Stomach (tissue), 9 donors: ENCODE data around the gene HCFC1. TPM values are rescaled to one million over a fixed set of nuclear protein-coding genes. Genes with fewer than 3 reads are reported as not detected.

Experiments
- DNase-seq, 2 donors: peaks; one replicate each; pipeline versions ENCODE4 v3.0.0 to v3.0.0-alpha.2; 2013 to 2019
- H3K27ac ChIP-seq, 5 donors: fragments of 200-600 bp in 4 of 5; sonication (generic) in 4 of 5; one replicate each; pipeline ENCODE4 v1.5.1; 2013 to 2019; ENCODE audit warnings: mild to moderate bottlenecking in 1 of 5, moderate library complexity in 1 of 5
- H3K27me3 ChIP-seq, 3 donors: fragments of 200-600 bp; sonication (generic); one replicate each; pipeline ENCODE4 v1.5.1; 2017 to 2019; ENCODE audit warnings: mixed run types in 1 of 3
- H3K36me3 ChIP-seq, 4 donors: fragments of 200-600 bp; sonication (generic); 1 replicate in 3 of 4; 2 replicates in 1 of 4; pipeline ENCODE4 v1.5.1; 2016 to 2019
- H3K4me1 ChIP-seq, 4 donors: fragments of 200-600 bp; sonication (generic); one replicate each; pipeline ENCODE4 v1.5.1; 2016 to 2019
- H3K4me3 ChIP-seq, 4 donors: fragments of 200-600 bp; sonication (generic) in 3 of 4; one replicate each; pipeline ENCODE4 v1.5.1; 2016 to 2019; ENCODE audit warnings: mild to moderate bottlenecking in 1 of 4
- H3K9me3 ChIP-seq, 4 donors: fragments of 200-600 bp; sonication (generic); one replicate each; pipeline ENCODE4 v1.5.1; 2016 to 2019
- EP300 ChIP-seq: sonication (generic); formaldehyde crosslinking; IDR thresholded peaks from one replicate; pipeline ENCODE4 v1.6.1; 2017; ENCODE audit warnings: antibody characterized with exemption
- POLR2A ChIP-seq, 4 donors: fragments of 450-650 bp; IDR thresholded peaks; one replicate each; pipeline ENCODE4 v1.6.1; 2016; ENCODE audit warnings: antibody characterized with exemption in 4 of 4, control low read depth in 2 of 4, mild to moderate bottlenecking in 1 of 4, moderate library complexity in 1 of 4
- POLR2AphosphoS5 ChIP-seq, 3 donors: sonication (generic); formaldehyde crosslinking; IDR thresholded peaks; one replicate each; pipeline ENCODE4 v1.6.1; 2016; ENCODE audit warnings: antibody characterized with exemption in 3 of 3
- WGBS, 5 donors: extraction: QIAGEN DNeasy Blood & Tissue Kit in 3 of 5; methylation state at CpG; one replicate each; pipeline versions ENCODE4 v1.1.5 to v1.1.7; 2013 to 2018; 5-methylcytosine and 5-hydroxymethylcytosine counted together
- intact Hi-C: fragments of 100-400 bp; cut with DNase I; formaldehyde crosslinking; loops from one replicate; pipeline ENCODE4 v1.15.1; 2023; ENCODE audit warnings: low total_unique reads
- polyA plus RNA-seq, 3 donors: library from polyadenylated mRNA; stranded (reverse); fragments of 200-250 nt; gene quantifications; one replicate each; pipeline ENCODE4 v1.2.3, GENCODE V29; 2013
- total RNA-seq, 5 donors: library from RNA; depleted of rRNA; stranded (reverse); fragments of >200 nt; gene quantifications; one replicate each; pipeline versions ENCODE4 v1.1.0 to v1.2.3, GENCODE V29; 2014 to 2016
- TF ChIP-seq, protein P1 (sequence below), 7 experiments: fragments of 450-650 bp in 4 of 7; fragments of 200-600 bp in 3 of 7; sonication (generic) in 3 of 7; IDR thresholded peaks; one replicate each; pipeline ENCODE4 v1.5.1; 2016 to 2019; ENCODE audit warnings: antibody characterized with exemption in 7 of 7, control low read depth in 2 of 7, mild to moderate bottlenecking in 1 of 7
- donor health status: healthy with polysubstance abuse.
- donor health status: Bipolar disorder and iron deficiency.
- donor health status: healthy.

The HCFC1 gene
- total and polyA plus RNA-seq, 8 donors: 9.0 to 61.6 (median 17.8) TPM

DNA sequence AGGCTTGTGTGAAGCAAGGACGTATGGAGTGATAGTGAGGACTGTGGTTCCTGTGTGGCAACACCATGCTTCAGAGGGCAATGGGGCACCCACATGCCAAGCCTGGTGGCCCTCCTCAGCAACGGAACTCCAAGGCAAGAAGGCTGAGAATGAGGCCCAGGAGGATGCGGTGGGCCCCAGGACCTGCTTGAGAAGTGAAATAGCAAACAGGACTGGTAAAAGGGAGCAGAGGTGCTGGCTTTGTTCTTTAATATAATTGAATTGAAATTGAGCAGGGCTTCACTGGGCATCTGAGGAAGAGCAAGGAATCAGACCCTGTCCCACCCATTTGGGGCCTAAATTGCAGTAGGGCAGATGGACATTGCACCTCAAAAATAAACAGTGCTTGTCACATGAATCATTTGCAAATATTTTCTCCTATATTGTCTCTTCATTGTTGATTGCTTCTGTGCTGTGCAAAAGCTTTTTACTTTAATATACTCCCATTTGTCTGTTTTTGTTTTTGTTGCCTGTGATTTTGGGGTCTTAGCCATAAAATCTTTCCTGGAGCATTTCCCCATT is 3.2 kb upstream of the HCFC1 start:
- peak overlapping the region in 1 of 4 donors; percentile 90 for H3K4me3 ChIP-seq
- intact Hi-C loops: no loop called here
- TF ChIP-seq POLR2A (IDR thresholded peaks at IDR 0.05) (no peak), POLR2AphosphoS5 (IDR thresholded peaks at IDR 0.05) (no peak), EP300 (no peak)
- TF ChIP-seq, protein P1, sequence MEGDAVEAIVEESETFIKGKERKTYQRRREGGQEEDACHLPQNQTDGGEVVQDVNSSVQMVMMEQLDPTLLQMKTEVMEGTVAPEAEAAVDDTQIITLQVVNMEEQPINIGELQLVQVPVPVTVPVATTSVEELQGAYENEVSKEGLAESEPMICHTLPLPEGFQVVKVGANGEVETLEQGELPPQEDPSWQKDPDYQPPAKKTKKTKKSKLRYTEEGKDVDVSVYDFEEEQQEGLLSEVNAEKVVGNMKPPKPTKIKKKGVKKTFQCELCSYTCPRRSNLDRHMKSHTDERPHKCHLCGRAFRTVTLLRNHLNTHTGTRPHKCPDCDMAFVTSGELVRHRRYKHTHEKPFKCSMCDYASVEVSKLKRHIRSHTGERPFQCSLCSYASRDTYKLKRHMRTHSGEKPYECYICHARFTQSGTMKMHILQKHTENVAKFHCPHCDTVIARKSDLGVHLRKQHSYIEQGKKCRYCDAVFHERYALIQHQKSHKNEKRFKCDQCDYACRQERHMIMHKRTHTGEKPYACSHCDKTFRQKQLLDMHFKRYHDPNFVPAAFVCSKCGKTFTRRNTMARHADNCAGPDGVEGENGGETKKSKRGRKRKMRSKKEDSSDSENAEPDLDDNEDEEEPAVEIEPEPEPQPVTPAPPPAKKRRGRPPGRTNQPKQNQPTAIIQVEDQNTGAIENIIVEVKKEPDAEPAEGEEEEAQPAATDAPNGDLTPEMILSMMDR (IDR thresholded peaks at IDR 0.05): no peak
- no peaks in the 10 kb centered on the region for H3K36me3 ChIP-seq
- no peaks in the 10 kb centered on the region for H3K27me3 ChIP-seq
- DNase-seq: peak in 1 of 2 donors; percentile 12
- H3K4me1 ChIP-seq: peaks cover 11 to 27% (median 20%) of the 10 kb centered on the region in 4 donors
- H3K27ac ChIP-seq: peak overlapping the region; percentile 1 to 99 (median 99)
- H3K9me3 ChIP-seq: no peaks in the 10 kb centered on the region
- whole genome bisulfite sequencing, 5 donors: 66 to 77% (median 72%) methylated on average over 3 of the region's 3 CpGs

DNA sequence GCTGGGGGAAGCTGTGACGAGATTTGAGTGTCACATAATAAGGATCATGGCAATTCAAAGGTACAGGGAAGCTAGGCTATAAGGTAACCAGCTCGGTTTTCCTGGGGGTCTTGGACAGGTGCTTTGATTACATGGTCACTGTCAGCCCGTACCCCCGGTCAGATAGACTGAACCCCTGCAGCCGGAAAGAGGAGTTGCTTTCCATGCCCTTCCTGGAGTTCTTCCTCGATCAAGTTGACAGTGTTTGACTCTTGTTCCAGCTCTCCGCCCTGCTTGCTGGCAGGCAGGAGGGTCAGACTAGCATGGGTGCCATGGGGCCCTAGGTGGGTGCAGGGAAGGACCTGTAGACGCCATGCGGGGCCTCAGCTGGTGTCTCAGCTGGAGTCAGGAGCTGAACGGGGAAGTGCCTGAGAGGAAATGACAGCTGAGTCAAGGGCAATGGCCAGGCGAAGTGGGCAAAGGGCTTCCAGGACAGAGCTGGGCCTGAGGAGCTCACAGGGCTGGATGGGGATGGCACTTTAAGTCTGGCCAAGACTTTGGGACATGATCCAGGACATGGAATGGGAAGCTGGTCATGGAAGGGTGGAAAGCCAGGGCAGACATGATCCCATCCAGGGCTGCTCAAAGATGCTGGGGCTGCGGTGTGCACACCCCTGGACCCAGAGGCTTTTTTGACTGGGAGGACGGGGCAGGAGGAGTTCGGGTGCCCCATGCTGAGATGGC is 2.5 kb upstream of the HCFC1 start:
- Histone ChIP-seq H3K27me3 (no peaks in the 10 kb centered on the region), H3K27ac (peak overlapping the region; percentile 52 to 99 (median 99)), H3K4me1 (peaks cover 14 to 33% (median 26%) of the 10 kb centered on the region in 4 donors), H3K9me3 (no peaks in the 10 kb centered on the region), H3K4me3 (peak overlapping the region in 3 of 4 donors; percentile 77 to 90 (median 88)), H3K36me3 (no peaks in the 10 kb centered on the region)
- no peak for TF ChIP-seq EP300
- TF ChIP-seq, protein P1 (IDR thresholded peaks at IDR 0.05): no peak
- no peak for TF ChIP-seq POLR2A (IDR thresholded peaks at IDR 0.05)
- TF ChIP-seq POLR2AphosphoS5 (IDR thresholded peaks at IDR 0.05): no peak
- DNase-seq: peak in 1 of 2 donors; percentile 33
- intact Hi-C loops: no loop called here
- 55 to 65% (median 60%) methylated on average over 9 to 14 of the region's 14 CpGs for WGBS, 5 donors

DNA sequence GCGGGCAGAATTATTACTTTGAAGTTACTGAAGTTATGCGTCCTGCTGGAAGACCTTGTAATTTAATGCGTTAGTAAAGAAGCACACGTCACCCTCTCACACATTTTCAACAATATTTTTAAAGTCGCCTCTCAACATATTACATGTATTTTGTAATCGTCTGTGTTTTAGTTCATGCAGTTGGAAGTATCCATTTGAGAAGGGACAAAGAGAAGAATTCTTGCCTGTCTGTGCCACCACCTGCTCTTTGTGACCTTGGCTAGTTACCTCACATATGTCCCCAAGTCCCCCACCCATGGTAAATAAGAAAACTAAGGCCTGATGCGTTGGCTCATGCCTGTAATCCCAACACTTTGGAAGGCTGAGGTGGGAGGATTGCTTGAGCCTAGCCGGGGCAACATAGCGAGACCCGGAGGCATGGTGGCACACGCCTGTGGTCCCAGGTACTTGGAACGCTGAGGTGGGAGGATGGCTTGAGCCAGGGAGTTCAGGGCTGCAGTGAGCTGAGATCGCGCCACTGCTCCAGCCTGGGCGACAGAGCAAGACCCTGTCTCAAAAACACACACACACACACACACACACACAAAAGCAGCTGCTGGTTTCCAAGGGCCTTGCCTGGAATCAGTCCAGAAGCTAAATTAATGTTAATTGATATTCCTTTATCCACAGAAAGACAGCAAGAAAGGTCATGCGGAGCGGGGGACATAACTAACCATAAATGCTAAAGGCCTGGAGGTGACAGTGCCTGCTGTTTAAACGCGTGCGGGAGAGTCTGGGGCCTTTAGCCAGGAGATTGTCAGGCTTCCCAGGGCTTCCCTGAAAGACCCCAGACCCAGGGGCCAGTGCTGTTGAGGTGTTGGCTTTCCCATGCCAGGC is 1.7 kb upstream of the HCFC1 start:
- peak in 1 of 2 donors; percentile 47 for DNase-seq
- H3K4me1 ChIP-seq: peaks cover 22 to 41% (median 34%) of the 10 kb centered on the region in 4 donors
- H3K9me3 ChIP-seq: no peaks in the 10 kb centered on the region
- H3K27me3 ChIP-seq: no peaks in the 10 kb centered on the region
- no peaks in the 10 kb centered on the region for H3K36me3 ChIP-seq
- 18 to 45% (median 28%) methylated on average over 16 to 20 of the region's 20 CpGs for WGBS, 5 donors
- TF ChIP-seq EP300 (no peak), POLR2AphosphoS5 (IDR thresholded peaks at IDR 0.05) (no peak), POLR2A (IDR thresholded peaks at IDR 0.05) (no peak)
- TF ChIP-seq, protein P1 (IDR thresholded peaks at IDR 0.05): no peak
- H3K27ac ChIP-seq: peak overlapping the region; percentile 96 to 99 (median 99)
- intact Hi-C loops: no loop called here
- H3K4me3 ChIP-seq: peak overlapping the region; percentile 77 to 90 (median 84)
